ENCODE results near the gene PNPLA5.

Gene PNPLA5

DNA sequence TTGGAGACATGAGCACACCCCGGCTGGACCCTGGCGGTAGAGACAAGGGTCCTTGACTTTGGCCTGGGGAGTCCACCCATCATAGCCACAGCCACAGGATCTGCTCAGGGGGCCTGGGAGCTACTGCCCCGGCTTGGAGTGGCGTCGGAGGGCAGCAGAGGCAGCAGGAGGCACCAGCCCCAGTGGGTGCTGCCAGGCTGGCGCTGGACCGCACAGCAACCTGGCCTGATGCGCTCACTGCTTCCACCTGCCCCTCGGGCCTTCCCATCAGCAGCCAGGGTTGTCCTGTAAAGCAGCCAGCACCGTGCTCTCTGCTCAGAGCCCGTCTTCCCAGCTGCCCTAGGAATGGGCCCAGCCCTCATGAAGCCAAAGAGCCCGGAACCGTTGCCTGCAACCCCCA lies 51.4 kb downstream of the PNPLA5 start:
- no peak for DNase-seq (ENCODE audit: low read depth in 1 of 2, low spot score in 1 of 2)

DNA sequence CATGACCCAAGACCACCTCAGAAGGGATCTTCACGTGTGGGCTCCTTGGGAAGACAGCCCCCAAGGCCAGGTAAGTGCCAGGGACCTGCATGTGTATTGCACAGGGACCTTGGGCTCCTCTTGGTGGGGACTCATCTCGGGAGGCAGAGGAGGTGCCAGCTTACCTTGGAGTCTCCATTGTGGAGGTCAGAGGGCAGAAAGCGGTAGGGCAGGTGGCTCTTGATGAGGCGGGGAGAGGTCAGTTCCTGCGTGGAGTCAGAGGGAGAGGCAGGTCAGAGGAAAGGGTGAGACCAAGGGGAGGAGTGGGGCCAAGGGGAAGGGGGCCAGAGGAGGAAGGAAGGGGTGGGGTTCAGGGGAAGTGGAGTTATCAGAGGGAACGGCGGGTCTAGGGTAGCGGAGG lies 52.0 kb downstream of the PNPLA5 start:
- DNase-seq (ENCODE audit: low read depth in 1 of 2, low spot score in 1 of 2), result no peak

GRCh38 chr22:43838571-43839307 lies 53.1 kb downstream of the PNPLA5 start:
- DNase-seq (ENCODE audit: low read depth in 1 of 2, low spot score in 1 of 2), result no peak

DNA sequence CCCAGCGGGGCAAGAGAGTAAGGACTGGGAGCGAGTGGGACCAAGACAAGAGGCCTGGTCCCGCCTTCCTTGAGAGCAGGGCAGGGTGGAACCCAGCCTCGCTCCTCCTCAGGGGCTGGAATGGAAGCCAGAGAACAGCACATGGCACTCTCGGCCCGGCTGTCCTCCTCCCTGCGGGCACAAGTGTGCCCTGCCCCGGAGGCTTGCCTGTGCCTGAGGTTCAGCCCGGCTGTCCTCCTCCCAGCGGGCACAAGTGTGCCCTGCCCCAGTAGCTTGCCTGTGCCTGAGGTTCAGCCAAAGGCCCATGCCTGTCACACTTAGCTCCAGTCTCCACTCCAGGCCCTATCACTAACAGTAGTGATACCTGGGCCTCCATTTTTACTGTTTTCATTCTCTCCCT lies 53.7 kb downstream of the PNPLA5 start:
- DNase-seq (ENCODE audit: low read depth in 1 of 2, low spot score in 1 of 2), result no peak

DNA sequence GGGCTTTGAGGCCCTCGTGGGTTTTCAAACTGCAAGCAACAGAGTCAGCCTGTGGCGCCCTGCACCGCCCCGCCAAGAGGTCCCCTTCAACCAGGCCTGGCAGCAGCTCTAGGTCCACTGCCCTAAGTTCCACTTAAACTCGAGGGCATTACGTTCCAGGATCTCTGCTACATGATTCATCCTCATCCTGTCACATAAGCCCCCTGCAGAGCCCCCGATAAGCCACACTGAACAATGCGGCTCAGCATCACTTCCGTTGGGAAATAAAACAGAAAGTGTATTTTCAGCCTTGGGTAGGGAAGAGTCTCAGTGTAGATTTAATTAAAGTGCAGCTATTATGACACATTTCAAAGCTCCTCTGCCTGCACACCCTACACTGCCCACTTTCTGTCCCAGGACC lies 54.1 kb downstream of the PNPLA5 start:
- no peak for DNase-seq (ENCODE audit: low read depth in 1 of 2, low spot score in 1 of 2)

DNA sequence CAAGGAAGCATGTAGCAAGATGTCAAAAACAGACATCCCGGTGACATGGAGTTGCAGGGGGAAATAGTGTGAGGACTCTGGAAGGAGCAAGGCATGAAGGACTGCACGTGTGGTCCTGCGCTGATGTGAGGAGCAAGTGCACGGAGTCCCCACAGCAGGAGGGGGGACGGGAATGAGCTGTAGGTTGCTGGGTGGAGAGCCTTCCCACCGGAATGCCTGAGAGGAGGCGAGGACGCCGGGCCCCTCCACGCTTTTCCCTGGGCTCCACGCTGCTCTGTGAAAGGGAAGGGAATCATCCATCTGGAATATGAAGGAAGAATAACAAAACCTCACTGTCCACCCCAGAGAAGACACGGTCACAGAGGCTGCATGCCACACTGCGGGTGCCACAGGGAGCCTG lies 56.1 kb downstream of the PNPLA5 start:
- no peak for DNase-seq (ENCODE audit: low read depth in 1 of 2, low spot score in 1 of 2)

DNA sequence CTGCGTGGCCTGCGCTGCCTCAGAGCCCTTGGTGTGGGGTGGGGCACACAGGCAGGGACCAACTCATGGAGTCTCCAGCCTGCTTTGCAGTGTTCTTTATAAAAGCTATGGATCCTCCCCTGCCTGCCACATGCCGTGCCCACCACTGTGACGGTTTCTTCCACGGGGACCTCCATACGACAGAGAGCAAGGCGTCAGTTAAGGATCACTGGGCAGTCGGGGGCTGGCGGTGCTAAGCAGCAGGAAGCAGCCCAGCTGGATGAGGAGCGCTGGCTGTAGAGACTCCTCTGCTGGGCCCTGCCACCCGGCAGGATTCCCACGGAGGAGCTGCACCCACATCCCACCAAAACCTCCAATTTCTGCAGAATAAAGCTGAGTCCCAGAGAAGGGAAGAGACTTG lies 56.6 kb downstream of the PNPLA5 start:
- DNase-seq (ENCODE audit: low read depth in 1 of 2, low spot score in 1 of 2), result no peak

GRCh38 chr22:43833286-43834240 lies 58.2 kb downstream of the PNPLA5 start:
- no peak for DNase-seq (ENCODE audit: low read depth in 1 of 2, low spot score in 1 of 2)

DNA sequence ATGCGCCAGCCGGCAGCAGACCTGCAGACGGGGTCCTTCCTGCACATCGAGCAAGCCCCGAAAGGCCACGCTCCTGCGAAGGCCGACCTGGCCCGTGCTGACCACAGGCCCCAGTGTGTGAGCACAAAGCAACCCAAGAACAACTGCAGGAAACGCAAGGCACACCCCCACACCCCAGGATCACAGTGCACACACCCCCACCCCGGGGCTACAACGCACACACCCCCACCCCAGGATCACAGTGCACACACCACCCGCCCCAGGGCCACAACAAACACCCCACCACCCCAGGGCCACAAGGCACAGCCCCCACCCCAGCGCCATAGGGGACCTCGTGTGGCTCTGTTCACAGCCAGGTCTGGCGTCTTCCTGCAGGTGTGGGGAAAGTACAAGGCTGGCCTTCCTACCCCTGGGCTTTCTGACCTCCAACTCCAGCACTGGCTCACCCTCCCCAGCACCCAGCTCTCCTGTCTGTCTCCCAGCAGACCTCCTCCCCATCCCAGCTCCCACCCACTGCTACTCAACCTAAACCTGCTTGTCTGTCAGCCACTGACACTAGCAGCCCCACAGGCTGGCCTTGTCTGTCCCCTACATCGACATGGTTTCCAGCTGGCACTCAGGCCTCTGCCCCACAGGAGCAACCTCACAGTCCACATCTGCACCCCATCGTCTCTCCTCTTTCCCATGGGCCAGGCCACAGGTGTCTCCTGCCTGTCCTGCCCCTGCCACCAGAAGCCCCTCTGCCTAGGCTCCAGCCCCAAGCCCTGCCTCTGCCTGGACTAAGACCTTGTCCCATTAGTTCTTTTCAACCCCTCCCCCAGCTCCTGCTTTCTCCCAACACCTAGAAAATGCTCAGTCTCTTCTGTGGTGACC lies 59.2 kb downstream of the PNPLA5 start:
- no peak for DNase-seq (ENCODE audit: low read depth in 1 of 2, low spot score in 1 of 2)

- no peak for DNase-seq (ENCODE audit: low read depth in 1 of 2, low spot score in 1 of 2)
These were observed 60.0 kb downstream of the PNPLA5 start for GRCh38 chr22:43831561-43832392.

GRCh38 chr22:43830931-43831560 lies 60.8 kb downstream of the PNPLA5 start:
- no peak for DNase-seq (ENCODE audit: low read depth in 1 of 2, low spot score in 1 of 2)

DNA sequence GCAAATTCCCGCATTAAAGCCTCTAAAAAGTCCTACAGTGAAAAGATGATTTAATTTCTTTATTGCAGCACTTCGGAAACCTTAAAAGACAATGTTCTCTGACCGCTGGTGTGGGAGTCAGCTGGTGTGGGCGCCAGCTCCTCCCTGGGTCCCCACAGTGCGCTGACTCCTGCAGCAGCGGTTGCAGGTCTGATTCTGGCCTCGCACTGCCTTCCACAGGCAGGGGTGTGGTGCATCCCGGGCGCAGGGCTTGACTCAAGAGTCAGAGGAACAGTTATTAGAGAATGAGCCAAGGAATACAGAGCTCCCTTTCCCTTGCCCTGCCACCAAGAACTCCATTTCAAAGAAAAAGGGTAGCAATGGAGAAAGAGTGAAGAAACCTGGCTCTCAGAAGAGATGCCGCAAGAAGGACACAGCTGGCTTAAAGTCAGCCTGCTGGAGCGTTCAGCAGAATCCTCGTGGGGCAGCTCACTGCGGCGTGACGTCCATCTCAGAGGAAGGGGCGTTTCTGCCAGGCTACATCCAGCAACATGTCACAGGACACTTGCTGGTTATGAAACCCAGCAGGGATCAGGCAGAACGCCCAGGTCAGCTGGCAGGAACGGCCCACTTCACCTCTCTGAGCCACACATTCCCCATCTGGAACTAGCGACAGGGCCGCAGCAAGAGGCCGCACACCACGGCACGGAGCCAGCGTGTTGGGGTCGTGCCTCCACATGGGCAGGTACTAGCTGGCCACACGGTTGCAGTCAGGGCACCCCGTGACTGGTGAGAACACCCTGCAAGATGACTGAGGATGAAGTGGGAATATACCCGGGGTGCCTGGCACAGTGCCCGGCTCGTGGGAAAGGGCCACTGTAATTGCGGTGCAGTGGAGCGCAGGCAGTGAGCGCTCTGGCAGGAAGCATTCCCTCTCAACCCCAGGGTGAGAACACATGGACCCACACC lies 61.6 kb downstream of the PNPLA5 start:
- no peak for DNase-seq (ENCODE audit: low read depth in 1 of 2, low spot score in 1 of 2)
